B cell (primary cell): ENCODE results near the gene USP14.

ENCODE experiments used
- CTCF ChIP-seq: fragments of 200-600 bp; IDR thresholded peaks from one replicate; pipeline ENCODE4 v1.8.0; 2022; ENCODE audit warnings: antibody characterized with exemption, mild to moderate bottlenecking
- EZH2 ChIP-seq: IDR thresholded peaks from 2 replicates; pipeline ENCODE4 v1.6.1; 2012; ENCODE audit warnings: borderline replicate concordance, low read depth, mild to moderate bottlenecking, moderate library complexity, low read length; ENCODE audit not compliant: insufficient read depth, poor library complexity, severe bottlenecking

- no peak for TF ChIP-seq EZH2
- no peak for TF ChIP-seq CTCF
Observed at GRCh38 chr18:253121-253520, 94.8 kb downstream of the USP14 start.
